ENCODE data around the gene MRPS14. TPM values are rescaled to one million over a fixed set of nuclear protein-coding genes. Genes with fewer than 3 reads are reported as not detected.

MRPS14 gene
- total RNA-seq, result 13.5 and 17.8 TPM in 2 replicates

DNA sequence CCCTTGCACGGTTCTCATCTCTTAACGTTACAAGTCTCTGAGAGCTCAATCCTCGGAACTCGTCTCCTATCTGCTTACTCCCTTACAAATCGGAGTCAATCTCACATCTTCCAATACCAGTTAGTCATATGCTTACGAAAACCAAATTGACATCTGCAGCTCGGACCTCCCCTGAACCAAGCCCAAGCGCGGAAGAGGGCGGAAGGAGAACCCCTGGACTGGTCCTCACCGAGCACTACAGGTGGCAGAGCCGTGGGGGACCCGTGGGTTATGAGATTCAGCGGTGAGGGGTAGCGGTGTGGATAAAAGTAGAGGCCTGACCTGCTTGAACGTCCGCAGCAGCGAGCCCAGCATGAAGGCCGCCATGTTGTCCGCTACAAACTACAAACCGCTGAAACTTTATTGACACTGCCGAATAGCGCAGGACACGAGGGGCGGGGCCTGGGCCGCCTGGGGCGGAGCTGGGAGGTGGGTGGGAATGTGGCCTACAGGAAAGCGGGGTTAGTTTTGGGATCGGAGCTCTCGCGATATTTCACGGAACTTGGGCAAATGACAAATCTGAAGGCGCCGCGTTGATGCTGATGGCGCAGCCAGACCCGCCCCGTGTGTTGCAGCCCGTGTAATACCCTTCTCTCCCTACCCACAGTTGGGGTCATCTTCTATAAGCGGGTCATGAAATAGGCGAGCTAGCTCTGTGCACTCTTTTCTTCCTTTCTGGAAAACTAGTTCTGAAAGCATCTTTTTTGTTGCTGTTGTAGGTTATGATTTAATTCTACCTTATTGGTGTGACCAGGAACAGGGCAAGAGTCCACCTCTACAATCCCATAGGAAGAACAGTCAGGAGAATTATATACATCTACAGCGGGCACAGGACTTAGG, at the start of gene MRPS14:
Gene MRPS14 (minus strand): TSS at position 383 of the 879 bp plus-strand sequence. CDS start 17 bp downstream, at position 366.

GRCh38 chr1:175067362-175068106, 44.3 kb upstream of the MRPS14 start, which contains the start of gene TNN:
Gene TNN (plus strand): TSS chr1:175067833. CDS start chr1:175077419, 9,586 bp downstream.

DNA sequence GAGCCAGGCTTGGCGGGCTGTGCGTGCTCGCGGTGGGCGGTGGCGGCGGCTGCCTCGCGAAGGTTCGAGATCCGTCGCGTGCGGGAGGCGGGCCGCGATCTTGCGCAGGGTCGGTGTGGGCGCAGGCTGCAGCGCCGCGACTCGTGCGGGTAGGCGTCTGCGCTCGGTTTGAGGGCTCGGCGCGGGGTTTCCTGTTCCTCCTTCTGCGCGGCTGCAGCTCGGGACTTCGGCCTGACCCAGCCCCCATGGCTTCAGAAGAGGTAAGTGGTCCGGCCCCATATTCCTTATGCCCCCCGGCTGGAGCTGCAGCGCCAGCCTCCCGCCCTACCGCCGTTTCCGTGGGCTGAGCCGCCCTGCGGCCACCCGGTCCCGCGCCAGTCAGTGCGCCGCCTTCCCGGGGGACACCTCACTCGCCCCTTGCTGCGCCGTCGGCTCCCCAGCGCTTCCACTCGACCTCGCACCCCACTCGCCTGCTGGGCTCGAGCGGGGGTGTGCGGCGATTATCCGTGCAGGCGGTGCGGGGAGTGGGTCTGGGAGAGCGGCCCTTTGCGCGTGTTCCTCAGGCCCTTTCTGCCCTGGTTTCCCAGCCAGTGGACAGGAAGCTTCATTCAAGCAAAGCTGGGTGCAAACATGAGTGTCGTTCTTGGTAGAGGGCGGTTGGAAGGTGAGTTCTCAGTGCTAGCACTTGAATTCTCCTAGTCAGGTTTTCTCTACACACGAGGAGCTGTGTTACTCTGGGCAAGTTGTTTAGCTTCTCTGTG, 23.1 kb downstream of the MRPS14 start, which contains the start of gene CACYBP:
Gene CACYBP (plus strand): TSS at position 12 of the 761 bp plus-strand sequence. CDS start 234 bp downstream, at position 246.

Other genes starting within 250 kb of the MRPS14 start
- 57.0 and 152 TPM in 2 replicates for gene CACYBP, start 23.5 kb downstream of the MRPS14 start, total RNA-seq
- 0.05 TPM in 1 of 2 replicates, not detected in the other for gene TNN, start 44.4 kb upstream of the MRPS14 start, total RNA-seq
- 0.05 TPM in 1 of 2 replicates, not detected in the other for gene KIAA0040, start 169.4 kb upstream of the MRPS14 start, total RNA-seq